Loucy (cell line): ENCODE results near the gene ZNF808.

Experiments used
- H2AFZ ChIP-seq: fragments of 200-600 bp; sonication (generic); 2 replicates; pipeline ENCODE4 v1.6.0; 2016; ENCODE audit warnings: antibody characterized with exemption, mild to moderate bottlenecking, low read length, moderate library complexity
- H3F3A ChIP-seq: fragments of 200-600 bp; 2 replicates; pipeline ENCODE4 v1.6.0; 2016; ENCODE audit warnings: antibody characterized with exemption, low read depth, mild to moderate bottlenecking
- H3K27me3 ChIP-seq: fragments of 200-600 bp; sonication (generic); 2 replicates; pipeline ENCODE4 v1.6.1; 2014; ENCODE audit warnings: low read length, mild to moderate bottlenecking; ENCODE audit not compliant: insufficient read depth, poor library complexity, severe bottlenecking
- H3K36me3 ChIP-seq: fragments of 200-600 bp; sonication (generic); 2 replicates; pipeline ENCODE4 v1.6.1; 2016; ENCODE audit warnings: low read length; ENCODE audit not compliant: insufficient read depth
- H3K4me1 ChIP-seq: fragments of 200-600 bp; sonication (generic); 2 replicates; pipeline ENCODE4 v1.5.1; 2014; ENCODE audit warnings: low read length, mild to moderate bottlenecking; ENCODE audit not compliant: insufficient read depth, poor library complexity, severe bottlenecking
- H3K4me2 ChIP-seq: fragments of 200-600 bp; sonication (generic); 2 replicates; pipeline ENCODE4 v1.6.0; 2014; ENCODE audit warnings: antibody characterized with exemption, low read length, low read depth, mild to moderate bottlenecking; ENCODE audit not compliant: poor library complexity, severe bottlenecking
- H3K4me3 ChIP-seq: fragments of 200-600 bp; sonication (generic); 2 replicates; pipeline ENCODE4 v1.5.1; 2014; ENCODE audit warnings: low read length, mild to moderate bottlenecking, mixed read lengths; ENCODE audit not compliant: poor library complexity, severe bottlenecking
- H3K79me2 ChIP-seq: fragments of 200-600 bp; sonication (generic); 2 replicates; pipeline ENCODE4 v1.6.1; 2014; ENCODE audit warnings: low read length; ENCODE audit not compliant: insufficient read depth
- H3K9ac ChIP-seq: fragments of 200-600 bp; sonication (generic); 2 replicates; pipeline ENCODE4 v1.6.0; 2014; ENCODE audit warnings: mild to moderate bottlenecking, low read depth, low read length, moderate library complexity; ENCODE audit not compliant: poor library complexity, severe bottlenecking
- H3K9me2 ChIP-seq: fragments of 200-600 bp; sonication (generic); replicated peaks from 2 replicates; pipeline ENCODE4 v1.6.1; 2016; ENCODE audit warnings: low read depth, low read length, mixed read lengths
- H3K9me3 ChIP-seq: fragments of 200-600 bp; sonication (generic); 2 replicates; pipeline ENCODE4 v1.6.1; 2014; ENCODE audit warnings: mild to moderate bottlenecking, antibody characterized with exemption, low read length, low read depth; ENCODE audit not compliant: insufficient read depth
- H4K20me1 ChIP-seq: fragments of 200-600 bp; sonication (generic); 2 replicates; pipeline ENCODE4 v1.6.0; 2014; ENCODE audit warnings: antibody characterized with exemption, low read length, mild to moderate bottlenecking; ENCODE audit not compliant: insufficient read depth, poor library complexity, severe bottlenecking
- EZH2phosphoT487 ChIP-seq: fragments of 200-600 bp; IDR thresholded peaks from 2 replicates; pipeline ENCODE4 v1.6.1; 2018; ENCODE audit warnings: antibody characterized with exemption, mild to moderate bottlenecking, moderate library complexity, borderline replicate concordance
- TF ChIP-seq, protein P1 (sequence below): fragments of 200-600 bp; sonication (generic); conservative IDR thresholded peaks from 2 replicates; pipeline ENCODE4 v1.5.1; 2014; ENCODE audit warnings: mild to moderate bottlenecking, antibody characterized with exemption, low read length

ZNF808 gene

DNA sequence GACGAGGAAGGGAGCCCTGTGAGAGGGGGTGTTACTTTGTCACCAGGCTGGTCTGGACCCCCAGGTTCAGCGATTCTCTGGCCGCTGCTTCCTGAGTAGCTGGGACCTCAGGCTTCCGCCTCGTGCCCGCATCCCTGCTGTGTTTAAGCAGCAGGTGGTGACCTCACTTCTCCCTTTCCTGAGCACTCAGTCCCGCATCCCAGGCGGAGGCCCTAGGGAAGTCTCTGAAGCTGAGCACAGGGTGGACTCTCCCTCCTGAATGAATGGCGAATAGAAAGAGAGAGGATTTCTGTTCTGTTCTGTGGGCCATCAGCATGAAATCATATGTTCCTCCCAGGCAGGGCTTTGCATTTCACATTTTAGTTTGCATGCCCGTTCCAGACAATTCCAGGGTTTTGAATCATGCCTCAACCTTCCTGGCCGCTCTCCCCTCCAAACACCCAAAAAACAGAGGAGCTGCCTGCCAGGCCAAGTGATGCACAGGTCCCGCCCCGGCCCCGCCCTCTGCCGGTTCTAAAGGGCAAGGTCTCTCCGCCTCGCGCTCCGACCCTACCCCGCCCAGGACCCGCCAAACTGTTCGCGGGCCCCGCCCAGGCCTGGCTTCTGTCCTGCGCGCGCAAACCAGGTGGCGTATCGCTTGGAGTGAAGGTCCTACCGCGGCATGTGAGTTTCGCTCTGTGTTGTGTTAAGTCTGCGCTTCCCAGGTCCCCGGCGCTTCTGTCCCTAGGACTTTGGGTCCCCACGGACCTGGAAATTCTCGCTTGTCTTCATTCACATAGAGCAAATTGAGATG lies 35.1 kb upstream of the ZNF808 start:
- Histone ChIP-seq H3K4me1 (no peaks in the 10 kb centered on the region), H3K9me2 (no peaks in the 10 kb centered on the region), H2AFZ (no peak overlapping the region), H4K20me1 (no peaks in the 10 kb centered on the region), H3K27me3 (no peaks in the 10 kb centered on the region), H3K79me2 (no peaks in the 10 kb centered on the region), H3K36me3 (no peaks in the 10 kb centered on the region), H3K9me3 (peaks cover 2% of the 10 kb centered on the region; the same call in 1 of the 2 replicates), H3K9ac (no peak overlapping the region), H3F3A (no peaks in the 10 kb centered on the region), H3K4me3 (no peak overlapping the region), H3K4me2 (no peak overlapping the region)
- TF ChIP-seq, protein P1, sequence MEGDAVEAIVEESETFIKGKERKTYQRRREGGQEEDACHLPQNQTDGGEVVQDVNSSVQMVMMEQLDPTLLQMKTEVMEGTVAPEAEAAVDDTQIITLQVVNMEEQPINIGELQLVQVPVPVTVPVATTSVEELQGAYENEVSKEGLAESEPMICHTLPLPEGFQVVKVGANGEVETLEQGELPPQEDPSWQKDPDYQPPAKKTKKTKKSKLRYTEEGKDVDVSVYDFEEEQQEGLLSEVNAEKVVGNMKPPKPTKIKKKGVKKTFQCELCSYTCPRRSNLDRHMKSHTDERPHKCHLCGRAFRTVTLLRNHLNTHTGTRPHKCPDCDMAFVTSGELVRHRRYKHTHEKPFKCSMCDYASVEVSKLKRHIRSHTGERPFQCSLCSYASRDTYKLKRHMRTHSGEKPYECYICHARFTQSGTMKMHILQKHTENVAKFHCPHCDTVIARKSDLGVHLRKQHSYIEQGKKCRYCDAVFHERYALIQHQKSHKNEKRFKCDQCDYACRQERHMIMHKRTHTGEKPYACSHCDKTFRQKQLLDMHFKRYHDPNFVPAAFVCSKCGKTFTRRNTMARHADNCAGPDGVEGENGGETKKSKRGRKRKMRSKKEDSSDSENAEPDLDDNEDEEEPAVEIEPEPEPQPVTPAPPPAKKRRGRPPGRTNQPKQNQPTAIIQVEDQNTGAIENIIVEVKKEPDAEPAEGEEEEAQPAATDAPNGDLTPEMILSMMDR: no peak
- TF ChIP-seq EZH2phosphoT487: no peak

DNA sequence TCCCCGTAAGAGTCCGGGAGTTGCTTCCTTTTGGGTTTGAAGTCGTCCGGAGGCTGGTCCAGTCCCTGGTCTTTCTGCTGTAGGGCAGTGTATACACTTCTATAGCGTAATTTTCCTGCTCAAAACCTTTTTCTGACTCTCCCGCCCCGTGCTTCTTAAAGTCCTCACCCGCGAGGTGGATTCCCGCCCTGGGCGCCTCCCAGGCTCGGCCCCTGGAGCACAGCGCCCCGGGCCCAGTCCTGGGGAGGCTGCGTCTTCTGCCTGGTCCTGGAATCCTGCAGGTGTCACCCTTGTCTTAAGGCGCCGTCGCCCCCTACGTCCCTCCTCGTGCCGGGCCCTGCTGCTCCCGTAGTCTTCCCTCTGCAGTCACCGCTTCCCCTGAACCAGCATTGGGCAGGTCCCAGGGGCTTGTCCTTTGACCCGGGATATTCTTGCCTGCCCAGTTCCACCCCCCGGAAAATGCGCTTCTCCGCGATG lies 34.4 kb upstream of the ZNF808 start:
- TF ChIP-seq, protein P1: no peak
- TF ChIP-seq EZH2phosphoT487: no peak
- H4K20me1 ChIP-seq: no peaks in the 10 kb centered on the region
- H3K79me2 ChIP-seq: no peaks in the 10 kb centered on the region
- no peak overlapping the region for H3K4me3 ChIP-seq
- no peak overlapping the region for H2AFZ ChIP-seq
- H3K9me2 ChIP-seq: no peaks in the 10 kb centered on the region
- no peaks in the 10 kb centered on the region; the same call in 1 of the 2 replicates for H3K9me3 ChIP-seq
- no peaks in the 10 kb centered on the region for H3K4me1 ChIP-seq
- no peaks in the 10 kb centered on the region for H3K27me3 ChIP-seq
- H3K36me3 ChIP-seq: no peaks in the 10 kb centered on the region
- no peaks in the 10 kb centered on the region for H3F3A ChIP-seq
- no peak overlapping the region for H3K4me2 ChIP-seq
- H3K9ac ChIP-seq: no peak overlapping the region

DNA sequence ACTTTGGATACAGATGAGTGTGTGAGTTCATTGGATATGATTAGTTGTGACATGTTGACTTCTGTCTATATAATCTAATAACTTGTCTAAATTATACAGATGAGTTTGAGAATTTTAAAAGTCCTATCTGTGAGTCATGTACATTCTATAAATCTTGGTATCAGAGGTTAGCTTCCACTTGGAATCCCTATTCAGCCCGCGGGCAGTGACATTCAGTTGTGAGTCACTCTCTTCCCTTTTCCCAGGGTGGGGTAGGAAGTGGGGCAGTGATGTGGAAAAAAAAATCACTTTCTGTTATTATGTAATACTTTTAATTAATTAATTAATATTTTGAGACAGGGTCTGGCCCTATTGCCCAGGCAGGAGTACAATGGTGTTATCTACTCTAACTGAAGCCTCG lies 33.0 kb upstream of the ZNF808 start:
- no peak overlapping the region for H3K9ac ChIP-seq
- H3K9me2 ChIP-seq: no peaks in the 10 kb centered on the region
- H4K20me1 ChIP-seq: no peaks in the 10 kb centered on the region
- H3K4me2 ChIP-seq: no peak overlapping the region
- TF ChIP-seq, protein P1: no peak
- TF ChIP-seq EZH2phosphoT487: no peak
- H3K4me3 ChIP-seq: no peak overlapping the region
- no peaks in the 10 kb centered on the region for H3K27me3 ChIP-seq
- no peaks in the 10 kb centered on the region; the same call in 1 of the 2 replicates for H3K9me3 ChIP-seq
- H3K4me1 ChIP-seq: no peaks in the 10 kb centered on the region
- no peaks in the 10 kb centered on the region for H3K79me2 ChIP-seq
- no peaks in the 10 kb centered on the region for H3K36me3 ChIP-seq
- H2AFZ ChIP-seq: no peak overlapping the region
- no peaks in the 10 kb centered on the region for H3F3A ChIP-seq
